IMR-90 (cell line): ENCODE data around the gene F2. TPM values are rescaled to one million over a fixed set of nuclear protein-coding genes. Genes with fewer than 3 reads are reported as not detected.
A peak's percentile ranks its signal among the peaks of the same experiment; 100 is the strongest.

Experiments used
- ATAC-seq: fragments of 200-7000 bp; cut with Tn5 transposase; 2 replicates; pipeline ENCODE4 v1.9.1; 2020; ENCODE audit warnings: low read depth, mild to moderate bottlenecking, moderate library complexity
- BruUV-seq: library from RNA; stranded (reverse); fragments of 400-500 nt; replicated peaks from 2 replicates; lab custom pipeline; 2021; lab: Mats Ljungman, UMichigan
- CTCF ChIA-PET: fragments of 300-600 bp; formaldehyde crosslinking; extraction: SDS; loops from one replicate; lab custom pipeline; 2021; ENCODE audit warnings: antibody characterized with exemption; lab: Yijun Ruan, JAX
- POLR2A ChIA-PET: fragments of 300-600 bp; sonication (Branson Sonifier 250); formaldehyde crosslinking; loops from one replicate; lab custom pipeline; 2022; ENCODE audit warnings: antibody characterized with exemption; ENCODE audit not compliant: unreplicated experiment; lab: Charles Lee
- DNase-seq: peaks from one replicate; pipeline ENCODE4 v3.0.0; 2013
- H2AFZ ChIP-seq: replicated peaks from 2 replicates; pipeline ENCODE3; 2013; ENCODE audit warnings: low read length, mild to moderate bottlenecking; ENCODE audit not compliant: poor library complexity
- H2AK5ac ChIP-seq: 2 replicates; pipeline ENCODE4 v1.6.1; 2013; ENCODE audit warnings: low read depth, low read length, inconsistent platforms
- H2AK9ac ChIP-seq: replicated peaks from 2 replicates; pipeline ENCODE3; 2013; ENCODE audit warnings: mild to moderate bottlenecking, low read depth, low read length, moderate library complexity; ENCODE audit not compliant: poor library complexity
- H2BK120ac ChIP-seq: 2 replicates; pipeline ENCODE4 v1.6.1; 2013; ENCODE audit warnings: low read depth, low read length, inconsistent platforms
- H2BK15ac ChIP-seq: 3 replicates; pipeline ENCODE4 v1.6.1; 2013; ENCODE audit warnings: low read depth, low read length, inconsistent platforms
- H2BK20ac ChIP-seq: 2 replicates; pipeline ENCODE4 v1.6.1; 2013; ENCODE audit warnings: low read depth, mild to moderate bottlenecking, inconsistent platforms, low read length, moderate library complexity
- H2BK5ac ChIP-seq: 2 replicates; pipeline ENCODE4 v1.6.1; 2013; ENCODE audit warnings: mild to moderate bottlenecking, low read depth, low read length, inconsistent platforms; ENCODE audit not compliant: poor library complexity, severe bottlenecking
- H3K14ac ChIP-seq: replicated peaks from 2 replicates; pipeline ENCODE4 v1.6.1; 2013; ENCODE audit warnings: low read depth, low read length, inconsistent platforms
- H3K18ac ChIP-seq: 2 replicates; pipeline ENCODE4 v1.6.1; 2013; ENCODE audit warnings: low read depth, low read length, control low read depth
- H3K23ac ChIP-seq: 2 replicates; pipeline ENCODE4 v1.6.1; 2013; ENCODE audit warnings: low read depth, low read length, inconsistent platforms
- H3K27ac ChIP-seq: 2 replicates; pipeline ENCODE4 v1.5.1; 2013; ENCODE audit warnings: mild to moderate bottlenecking, control low read depth, low read length; ENCODE audit not compliant: insufficient read depth
- H3K27me3 ChIP-seq: 2 replicates; pipeline ENCODE4 v1.6.1; 2013; ENCODE audit warnings: low read length; ENCODE audit not compliant: control insufficient read depth, insufficient read depth
- H3K36me3 ChIP-seq: 2 replicates; pipeline ENCODE4 v1.6.1; 2013; ENCODE audit warnings: low read length, mixed read lengths; ENCODE audit not compliant: control insufficient read depth, insufficient read depth
- H3K4ac ChIP-seq: 2 replicates; pipeline ENCODE4 v1.6.1; 2013; ENCODE audit warnings: low read depth, low read length, inconsistent platforms
- H3K4me1 ChIP-seq: 2 replicates; pipeline ENCODE4 v1.6.1; 2013; ENCODE audit warnings: low read length, mixed read lengths; ENCODE audit not compliant: control insufficient read depth, insufficient read depth
- H3K4me2 ChIP-seq: 2 replicates; pipeline ENCODE4 v1.6.1; 2013; ENCODE audit warnings: low read depth, mild to moderate bottlenecking, control low read depth, low read length, moderate library complexity
- H3K4me3 ChIP-seq: 2 replicates; pipeline ENCODE4 v1.5.1; 2013; ENCODE audit warnings: low read depth, mild to moderate bottlenecking, control low read depth, low read length, moderate library complexity; ENCODE audit not compliant: insufficient read depth
- H3K56ac ChIP-seq: 2 replicates; pipeline ENCODE4 v1.6.1; 2013; ENCODE audit warnings: low read length, inconsistent platforms; ENCODE audit not compliant: insufficient read depth; ENCODE audit errors: extremely low read depth
- H3K79me1 ChIP-seq, 2 experiments: 2 replicates each; pipeline ENCODE4 v1.6.1; 2013; ENCODE audit warnings: low read length in 2 of 2, inconsistent platforms in 1 of 2, low read depth in 1 of 2
- H3K9ac ChIP-seq: 2 replicates; pipeline ENCODE4 v1.6.1; 2013; ENCODE audit warnings: low read depth, low read length, control low read depth
- H3K9me1 ChIP-seq: 2 replicates; pipeline ENCODE4 v1.6.1; 2013; ENCODE audit warnings: low read length, inconsistent platforms; ENCODE audit not compliant: insufficient read depth
- H3K9me3 ChIP-seq: 2 replicates; pipeline ENCODE4 v1.6.1; 2013; ENCODE audit warnings: low read length; ENCODE audit not compliant: control insufficient read depth, insufficient read depth
- H4K20me1 ChIP-seq: 2 replicates; pipeline ENCODE4 v1.6.1; 2013; ENCODE audit warnings: low read length, inconsistent platforms; ENCODE audit not compliant: insufficient read depth
- H4K5ac ChIP-seq: 2 replicates; pipeline ENCODE4 v1.6.1; 2013; ENCODE audit warnings: mild to moderate bottlenecking, low read depth, low read length, control low read depth
- H4K8ac ChIP-seq, 2 experiments: 2 replicates each; pipeline ENCODE4 v1.6.1; 2013; ENCODE audit warnings: low read depth in 2 of 2, low read length in 2 of 2, control low read depth in 1 of 2, inconsistent platforms in 1 of 2
- H4K91ac ChIP-seq: 2 replicates; pipeline ENCODE4 v1.6.1; 2013; ENCODE audit warnings: low read depth, low read length, inconsistent platforms; ENCODE audit not compliant: insufficient read depth
- BHLHE40 ChIP-seq: fragments of 150-350 bp; IDR thresholded peaks from 2 replicates; pipeline ENCODE4 v1.6.1; 2016; ENCODE audit warnings: mild to moderate bottlenecking, low read depth, low read length
- CHD1 ChIP-seq: IDR thresholded peaks from 2 replicates; pipeline ENCODE4 v1.6.1; 2012; ENCODE audit warnings: low read depth, low read length, improper control_type of control experiment
- ELK1 ChIP-seq: fragments of 150-350 bp; IDR thresholded peaks from 2 replicates; pipeline ENCODE4 v1.6.1; 2016; ENCODE audit warnings: low read depth, mild to moderate bottlenecking, low read length, moderate library complexity, borderline replicate concordance
- FOS ChIP-seq: fragments of 150-350 bp; IDR thresholded peaks from 2 replicates; pipeline ENCODE4 v1.6.1; 2016; ENCODE audit warnings: low read depth, low read length
- RCOR1 ChIP-seq: IDR thresholded peaks from 2 replicates; pipeline ENCODE4 v1.6.1; 2012; ENCODE audit warnings: mild to moderate bottlenecking, low read length, improper control_type of control experiment; ENCODE audit not compliant: insufficient replicate concordance
- RFX5 ChIP-seq: IDR thresholded peaks from 2 replicates; pipeline ENCODE4 v1.8.0; 2012; ENCODE audit warnings: low read depth, mild to moderate bottlenecking, low read length, moderate library complexity
- SMC3 ChIP-seq: fragments of 150-350 bp; IDR thresholded peaks from 2 replicates; pipeline ENCODE4 v1.6.1; 2016; ENCODE audit warnings: low read depth, mild to moderate bottlenecking, antibody characterized with exemption, low read length, moderate library complexity
- USF2 ChIP-seq: fragments of 150-350 bp; IDR thresholded peaks from 2 replicates; pipeline ENCODE4 v1.6.1; 2017; ENCODE audit warnings: mild to moderate bottlenecking, antibody characterized with exemption, low read length, low read depth
- WGBS, 2 experiments: methylation state at CpG; one replicate each; pipeline versions ENCODE4 v1.1.5 to v1.1.7; 2013; ENCODE audit warnings: missing lambda C conversion rate in 2 of 2; ENCODE audit not compliant: insufficient read length in 1 of 2; ENCODE audit errors: extremely low coverage in 2 of 2; 5-methylcytosine and 5-hydroxymethylcytosine counted together
- dilution Hi-C: fragments of 300-500 bp; cut with HindIII; formaldehyde crosslinking; loops from one replicate; pipeline ENCODE4 v1.14.3; 2018; ENCODE audit warnings: low sequenced_read_pairs; ENCODE audit not compliant: unreplicated experiment
- in situ Hi-C: fragments of 300-500 bp; cut with MboI; formaldehyde crosslinking; loops from 3 replicates; pipeline ENCODE4 v1.14.3; 2019; ENCODE audit warnings: low sequenced_read_pairs, inconsistent platforms, mixed read lengths
- intact Hi-C: fragments of 100-400 bp; cut with micrococcal nuclease; formaldehyde crosslinking; loops from 2 replicates; pipeline ENCODE4 v1.10.0; 2022
- polyA plus RNA-seq, 3 experiments: library from polyadenylated mRNA; depleted of rRNA; stranded (reverse); fragments of >200 nt; gene quantifications; 2 replicates each; pipeline ENCODE4 v1.2.3, GENCODE V29; 2012; ENCODE audit warnings: low replicate concordance in 1 of 3
- total RNA-seq: library from RNA; depleted of rRNA; stranded (reverse); fragments of >200 nt; gene quantifications from 2 replicates; pipeline ENCODE4 v1.2.3, GENCODE V29; 2012

The F2 gene
- total and polyA plus RNA-seq, 2 of the 4 experiments (the other 2 are of a cell fraction): not detected

- Histone ChIP-seq H3K56ac (no peak overlapping the region), H3K27me3 (no peaks in the 10 kb centered on the region), H2AK9ac (peak overlapping the region; percentile 70), H2BK120ac (no peak overlapping the region), H3K4ac (no peak overlapping the region), H3K14ac (no peak overlapping the region), H3K27ac (no peak overlapping the region), H3K4me3 (no peak overlapping the region), H3K23ac (no peak overlapping the region), H3K9me1 (peaks cover 13% of the 10 kb centered on the region), H3K4me1 (peaks cover 12% of the 10 kb centered on the region), H3K9ac (no peak overlapping the region), H4K91ac (no peak overlapping the region), H2BK15ac (no peak overlapping the region), H4K8ac (no peak overlapping the region), H3K4me2 (no peak overlapping the region), H4K20me1 (0 out of 2 replicates have a peak, but pooled peaks cover 12% of the 10 kb centered on the region), H4K5ac (no peak overlapping the region), H2AK5ac (no peak overlapping the region), H2BK20ac (no peak overlapping the region), H3K79me1 (peaks cover 30 to 61% of the 10 kb centered on the region in 2 experiments), H3K9me3 (no peaks in the 10 kb centered on the region), H2BK5ac (no peak overlapping the region), H3K36me3 (peaks cover 64% of the 10 kb centered on the region), H3K18ac (no peak overlapping the region), H2AFZ (no peak overlapping the region)
- ATAC-seq (no peak), DNase-seq (no peak)
- BruUV-seq: no TSS peak
- 100% methylated on average over 2 of the region's 4 CpGs; no CpG with 5 or more reads in 1 of the 2 experiments for WGBS, 2 experiments
- intact Hi-C loops (no loop called here), in situ Hi-C loops (no loop called here), dilution Hi-C loops (no loop called here)
- TF ChIP-seq RFX5 (no peak), BHLHE40 (no peak), RCOR1 (no peak), ELK1 (no peak), CHD1 (no peak), SMC3 (no peak), USF2 (no peak), FOS (no peak)
- ChIA-PET POLR2A (no interaction called here), CTCF (interaction anchor here (0.6 kb wide), 1 partner anchor 497 kb away, joined by 4 read pairs; no protein-coding TSS in a partner anchor)
These were observed 26.6 kb upstream of the F2 start for GRCh38 chr11:46692450-46692849.
